Mucosa of stomach (tissue), 1 donor: ENCODE measurements around the gene LTA.
"Not testable (repeated sequence)": the region's sequence is repeated elsewhere in the genome, so short reads cannot be mapped to it uniquely, and the experiment has no call there.

Experiments
- H3K27me3 ChIP-seq: one replicate; pipeline ENCODE4 v1.7.0; 2013; ENCODE audit warnings: mild to moderate bottlenecking, low read length; ENCODE audit not compliant: control insufficient read depth, insufficient read depth
- H3K36me3 ChIP-seq: one replicate; pipeline ENCODE4 v1.7.0; 2013; ENCODE audit warnings: low read length; ENCODE audit not compliant: control insufficient read depth, insufficient read depth
- H3K4me1 ChIP-seq: one replicate; pipeline ENCODE4 v1.7.0; 2013; ENCODE audit warnings: mild to moderate bottlenecking, low read length; ENCODE audit not compliant: control insufficient read depth, insufficient read depth
- H3K4me3 ChIP-seq: one replicate; pipeline ENCODE4 v1.7.0; 2013; ENCODE audit warnings: low read length
- H3K9ac ChIP-seq: one replicate; pipeline ENCODE4 v1.7.0; 2013; ENCODE audit warnings: mild to moderate bottlenecking, low read length, moderate library complexity
- H3K9me3 ChIP-seq: one replicate; pipeline ENCODE4 v1.7.0; 2013; ENCODE audit warnings: mild to moderate bottlenecking, low read length, moderate library complexity; ENCODE audit not compliant: control insufficient read depth
- donor health status: Pancreatic carcinoma.

Gene LTA

GRCh38 chr6:31587791-31588777 is 16.0 kb downstream of the LTA start:
- Histone ChIP-seq H3K9ac (no peak overlapping the region), H3K9me3 (no peaks in the 10 kb centered on the region), H3K4me1 (no peaks in the 10 kb centered on the region), H3K4me3 (no peak overlapping the region), H3K36me3 (no peaks in the 10 kb centered on the region), H3K27me3 (peaks cover 5% of the 10 kb centered on the region)

- H3K4me1 ChIP-seq = no peaks in the 10 kb centered on the region
Observed at GRCh38 chr6:31588871-31589650, 17.0 kb downstream of the LTA start.

GRCh38 chr6:31590691-31591090 is 18.6 kb downstream of the LTA start:
- not testable (repeated sequence) for H3K4me1 ChIP-seq, H3K27me3 ChIP-seq, H3K36me3 ChIP-seq, H3K9ac ChIP-seq, H3K4me3 ChIP-seq, H3K9me3 ChIP-seq

More at GRCh38 chr6:31588871-31589650, 17.0 kb downstream of the LTA start:
- no peaks in the 10 kb centered on the region for H3K36me3 ChIP-seq
- no peak overlapping the region for H3K4me3 ChIP-seq
- H3K9me3 ChIP-seq = no peaks in the 10 kb centered on the region
- peaks cover 5% of the 10 kb centered on the region for H3K27me3 ChIP-seq
- no peak overlapping the region for H3K9ac ChIP-seq

DNA sequence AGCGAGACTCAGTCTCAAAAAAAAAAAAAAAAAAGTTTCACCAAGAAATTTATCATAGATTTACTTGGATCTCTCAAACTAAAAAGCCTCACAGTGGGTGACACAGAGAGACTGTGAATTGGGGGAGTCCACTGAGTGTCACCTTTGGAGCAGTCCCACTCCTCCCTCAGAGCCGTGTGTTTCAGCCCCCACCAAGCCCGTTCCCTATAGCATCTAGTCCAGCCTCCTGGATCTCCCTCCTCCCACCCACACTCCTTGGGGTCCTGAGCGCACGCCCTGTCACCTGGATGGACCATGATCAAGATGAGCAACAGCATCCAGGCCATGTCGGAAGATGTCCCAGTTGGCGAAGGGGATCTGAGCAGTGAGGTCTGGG is 20.3 kb downstream of the LTA start:
- no peaks in the 10 kb centered on the region for H3K9me3 ChIP-seq
- no peaks in the 10 kb centered on the region for H3K36me3 ChIP-seq
- H3K27me3 ChIP-seq = no peaks in the 10 kb centered on the region
- H3K9ac ChIP-seq = no peak overlapping the region
- H3K4me3 ChIP-seq = no peak overlapping the region
- H3K4me1 ChIP-seq = no peaks in the 10 kb centered on the region

GRCh38 chr6:31597006-31597405 is 24.9 kb downstream of the LTA start:
- H3K27me3 ChIP-seq = no peaks in the 10 kb centered on the region
- no peaks in the 10 kb centered on the region for H3K4me1 ChIP-seq

GRCh38 chr6:31607317-31607716 is 35.2 kb downstream of the LTA start:
- no peak overlapping the region for H3K9ac ChIP-seq
- no peaks in the 10 kb centered on the region for H3K4me1 ChIP-seq
- H3K27me3 ChIP-seq = no peaks in the 10 kb centered on the region
- H3K36me3 ChIP-seq = no peaks in the 10 kb centered on the region
- no peak overlapping the region for H3K4me3 ChIP-seq
- no peaks in the 10 kb centered on the region for H3K9me3 ChIP-seq

More at GRCh38 chr6:31597006-31597405, 24.9 kb downstream of the LTA start:
- Histone ChIP-seq H3K9ac (no peak overlapping the region), H3K9me3 (no peaks in the 10 kb centered on the region), H3K4me3 (no peak overlapping the region), H3K36me3 (no peaks in the 10 kb centered on the region)

- Histone ChIP-seq H3K4me3 (no peak overlapping the region), H3K27me3 (no peaks in the 10 kb centered on the region), H3K9me3 (no peaks in the 10 kb centered on the region), H3K4me1 (no peaks in the 10 kb centered on the region), H3K36me3 (no peaks in the 10 kb centered on the region), H3K9ac (no peak overlapping the region)
Observed at GRCh38 chr6:31609519-31610406, 37.7 kb downstream of the LTA start.

GRCh38 chr6:31610968-31611367 is 38.9 kb downstream of the LTA start:
- no peaks in the 10 kb centered on the region for H3K27me3 ChIP-seq
- H3K36me3 ChIP-seq = no peaks in the 10 kb centered on the region
- no peaks in the 10 kb centered on the region for H3K9me3 ChIP-seq
- H3K9ac ChIP-seq = no peak overlapping the region
- no peaks in the 10 kb centered on the region for H3K4me1 ChIP-seq
- no peak overlapping the region for H3K4me3 ChIP-seq

GRCh38 chr6:31614075-31614619 is 42.1 kb downstream of the LTA start:
- Histone ChIP-seq H3K36me3 (no peaks in the 10 kb centered on the region), H3K4me3 (no peak overlapping the region), H3K4me1 (no peaks in the 10 kb centered on the region), H3K9me3 (no peaks in the 10 kb centered on the region), H3K9ac (no peak overlapping the region), H3K27me3 (no peaks in the 10 kb centered on the region)

DNA sequence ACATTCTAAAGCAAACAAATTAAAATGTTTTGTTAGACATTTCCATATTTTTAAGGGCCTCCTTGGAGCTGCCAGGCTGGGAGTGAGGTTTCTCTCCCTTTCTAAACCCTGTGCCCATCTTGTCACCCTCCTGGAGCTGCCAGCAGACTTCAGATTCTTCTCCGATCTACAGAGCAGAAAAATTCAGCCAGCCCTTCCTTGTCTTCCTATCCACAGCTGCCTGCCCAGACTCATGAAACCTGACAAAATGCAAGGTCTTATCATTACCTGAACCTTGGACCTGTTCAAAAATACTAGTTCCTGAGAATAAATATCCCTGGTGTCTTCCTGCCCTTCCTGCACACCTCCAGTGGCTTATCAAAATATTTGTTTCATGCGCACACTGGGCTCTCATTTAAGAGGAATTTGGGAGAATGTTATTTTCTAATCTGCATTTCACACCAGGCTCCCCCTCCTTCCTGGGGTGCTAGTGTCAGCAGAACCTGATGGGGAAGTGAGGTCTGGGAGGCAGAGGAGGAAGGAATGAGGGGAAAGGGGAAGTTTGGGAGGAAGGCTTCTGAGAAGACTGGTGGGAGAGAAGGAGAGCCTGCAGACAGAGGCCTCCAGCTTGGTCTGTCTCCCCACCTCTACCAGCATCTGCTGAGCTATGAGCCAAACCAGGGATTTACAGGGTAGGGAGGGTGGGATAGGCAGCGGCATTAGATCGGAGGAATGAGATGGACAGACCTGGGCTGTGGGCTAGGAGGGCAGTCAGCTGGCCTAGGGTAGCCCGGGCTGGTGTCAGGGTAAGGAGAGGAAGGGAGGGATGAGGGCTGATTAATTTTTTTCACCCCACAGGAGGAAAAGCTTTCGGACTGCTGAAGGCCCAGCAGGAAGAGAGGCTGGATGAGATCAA is 42.8 kb downstream of the LTA start, which contains the start of gene AIF1:
TSS of gene AIF1 (plus strand) at position 551 of the 895 bp plus-strand sequence. CDS start at position 647, 96 bp downstream.
- no peaks in the 10 kb centered on the region for H3K9me3 ChIP-seq
- peak within 1 kb of the TSS; percentile 34 for H3K9ac ChIP-seq
- no peaks in the 10 kb centered on the region for H3K36me3 ChIP-seq
- H3K4me3 ChIP-seq = no peak within 1 kb of the TSS
- H3K27me3 ChIP-seq = no peaks in the 10 kb centered on the region
- no peaks in the 10 kb centered on the region for H3K4me1 ChIP-seq
